T47D (cell line): ENCODE data around the gene TUB.
A peak's percentile ranks its signal among the peaks of the same experiment; 100 is the strongest.

Source experiments
- DNase-seq, 2 experiments: peaks; one replicate each; pipeline versions ENCODE4 v3.0.0 to v3.0.0-alpha.2; 2011 to 2012; ENCODE audit warnings: low read depth in 1 of 2, low spot score in 1 of 2
- JUND ChIP-seq: IDR thresholded peaks from 2 replicates; pipeline ENCODE4 v1.6.1; 2012; ENCODE audit warnings: low read depth
- in situ Hi-C: cut with HindIII; loops from 2 replicates; pipeline ENCODE4 v1.10.0; 2016; ENCODE audit warnings: low sequenced_read_pairs, low pct_unique_long_range_greater_than_20kb

TUB gene

GRCh38 chr11:8127447-8127846 is 46.4 kb downstream of the TUB start:
- in situ Hi-C loops = no loop called here
- no peak for TF ChIP-seq JUND
- DNase-seq = no peak

DNA sequence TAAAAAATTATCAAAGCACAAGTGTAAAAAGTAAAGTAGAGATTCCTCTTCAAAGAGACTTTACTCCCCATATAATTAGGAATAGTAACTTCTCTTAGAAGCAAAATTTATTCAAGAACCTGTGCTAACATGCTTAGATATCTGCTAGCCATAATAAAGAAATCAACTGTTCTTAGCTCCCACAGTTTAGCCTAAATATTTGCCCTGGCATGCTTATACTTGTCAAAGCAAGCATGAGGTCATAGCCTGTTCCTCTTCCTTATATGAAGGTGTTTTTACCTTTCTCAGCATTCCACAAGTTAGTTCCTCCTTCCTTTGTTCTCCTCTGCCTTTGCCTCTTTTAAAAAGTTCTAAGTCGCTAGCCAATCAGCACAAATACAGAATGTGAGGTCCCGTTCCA is 57.5 kb downstream of the TUB start:
- in situ Hi-C loops = no loop called here
- no peak for TF ChIP-seq JUND
- DNase-seq = peak in 1 of 2 experiments; percentile 29

DNA sequence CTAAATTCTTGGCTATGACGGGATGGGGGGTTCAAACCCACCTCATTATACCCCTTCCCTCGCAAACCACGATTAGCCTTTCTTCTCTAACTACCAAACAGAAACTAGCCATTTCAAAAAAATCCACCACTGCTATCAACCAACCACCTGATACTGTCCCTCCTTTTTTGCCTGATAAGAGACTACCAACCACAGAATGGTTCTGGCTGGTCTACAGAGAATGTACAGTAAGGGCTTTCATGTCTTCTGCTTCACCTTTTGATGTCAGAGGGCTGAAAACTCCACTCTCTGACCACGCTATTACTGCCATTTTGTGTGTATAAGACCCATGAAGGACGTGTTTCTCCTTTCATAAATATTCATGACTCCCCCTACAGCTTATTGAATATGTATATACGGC is 68.7 kb downstream of the TUB start:
- TF ChIP-seq JUND = no peak
- in situ Hi-C loops = no loop called here
- DNase-seq = no peak
